AG20443 (cell line): ENCODE data around the gene NLGN3.

ENCODE experiments used
- DNase-seq: peaks from one replicate; pipeline ENCODE4 v3.0.0; 2012; ENCODE audit warnings: low spot score, mixed read lengths

The NLGN3 gene

GRCh38 chrX:71214604-71215337 lies 70.1 kb downstream of the NLGN3 start:
- no peak for DNase-seq

DNA sequence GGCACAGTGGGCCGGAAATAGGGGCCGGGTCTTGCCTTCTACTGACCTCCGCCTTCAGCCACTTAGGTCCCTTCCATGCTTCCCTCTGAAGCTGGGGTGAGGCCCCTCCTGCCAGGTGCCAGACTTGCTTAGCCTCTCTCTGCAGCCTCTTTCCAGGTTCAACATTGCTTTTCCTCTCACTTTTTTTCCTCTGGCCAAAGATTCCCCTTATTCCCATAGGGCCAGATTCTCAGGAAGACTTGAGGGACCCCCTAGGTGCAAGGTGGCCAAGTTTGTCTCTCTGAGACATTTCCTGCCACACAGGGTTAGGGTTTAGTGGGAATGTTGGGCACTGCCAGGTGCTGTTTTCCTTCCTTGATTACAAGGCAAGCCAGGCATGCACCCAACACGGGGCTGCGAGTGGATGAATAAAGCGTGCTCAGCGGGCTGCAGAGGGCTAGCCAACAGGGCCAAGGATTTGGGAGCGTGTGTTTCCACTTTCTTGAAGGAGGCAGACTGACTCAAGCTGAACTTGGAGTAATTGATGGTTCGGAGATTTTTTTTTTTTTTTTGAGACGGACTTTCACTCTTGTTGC lies 70.8 kb downstream of the NLGN3 start:
- no peak for DNase-seq

- no peak for DNase-seq
These were observed 71.8 kb downstream of the NLGN3 start for GRCh38 chrX:71216485-71216884.

GRCh38 chrX:71217298-71217697 lies 72.7 kb downstream of the NLGN3 start:
- DNase-seq, result no peak
